AG09319 (cell line): Measurements from ENCODE around the gene BBS7.

Experiments used
- DNase-seq: peaks from one replicate; pipeline ENCODE4 v3.0.0-alpha.2; 2010; ENCODE audit warnings: low read depth; ENCODE audit errors: extremely low read depth
- TF ChIP-seq, protein P1 (sequence below): IDR thresholded peaks from 2 replicates; pipeline ENCODE4 v1.5.1; 2011; ENCODE audit warnings: low read depth, mild to moderate bottlenecking, inconsistent platforms, low read length, moderate library complexity

The BBS7 gene

GRCh38 chr4:121863799-121864198 lies 6.5 kb downstream of the BBS7 start:
- no peak for DNase-seq
- TF ChIP-seq, protein P1, sequence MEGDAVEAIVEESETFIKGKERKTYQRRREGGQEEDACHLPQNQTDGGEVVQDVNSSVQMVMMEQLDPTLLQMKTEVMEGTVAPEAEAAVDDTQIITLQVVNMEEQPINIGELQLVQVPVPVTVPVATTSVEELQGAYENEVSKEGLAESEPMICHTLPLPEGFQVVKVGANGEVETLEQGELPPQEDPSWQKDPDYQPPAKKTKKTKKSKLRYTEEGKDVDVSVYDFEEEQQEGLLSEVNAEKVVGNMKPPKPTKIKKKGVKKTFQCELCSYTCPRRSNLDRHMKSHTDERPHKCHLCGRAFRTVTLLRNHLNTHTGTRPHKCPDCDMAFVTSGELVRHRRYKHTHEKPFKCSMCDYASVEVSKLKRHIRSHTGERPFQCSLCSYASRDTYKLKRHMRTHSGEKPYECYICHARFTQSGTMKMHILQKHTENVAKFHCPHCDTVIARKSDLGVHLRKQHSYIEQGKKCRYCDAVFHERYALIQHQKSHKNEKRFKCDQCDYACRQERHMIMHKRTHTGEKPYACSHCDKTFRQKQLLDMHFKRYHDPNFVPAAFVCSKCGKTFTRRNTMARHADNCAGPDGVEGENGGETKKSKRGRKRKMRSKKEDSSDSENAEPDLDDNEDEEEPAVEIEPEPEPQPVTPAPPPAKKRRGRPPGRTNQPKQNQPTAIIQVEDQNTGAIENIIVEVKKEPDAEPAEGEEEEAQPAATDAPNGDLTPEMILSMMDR: no peak

DNA sequence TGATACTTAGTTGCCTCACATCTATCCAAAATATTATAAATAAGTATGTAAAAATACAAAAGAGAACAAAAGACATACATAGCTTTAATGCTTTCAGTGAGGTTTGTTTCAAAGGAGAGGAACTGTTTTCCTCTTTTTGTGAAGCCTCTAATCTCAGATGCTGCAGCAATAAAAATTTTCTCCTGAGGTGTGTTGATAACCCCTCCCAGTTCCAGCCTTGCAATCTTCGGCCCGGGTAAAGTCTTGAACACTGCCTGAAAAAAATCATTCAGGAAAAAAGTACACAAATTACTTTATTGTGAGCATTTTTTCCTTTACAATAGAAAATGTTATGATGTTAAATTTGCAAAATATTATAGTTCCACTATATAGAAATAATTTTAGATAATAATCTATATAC lies 8.8 kb downstream of the BBS7 start:
- no peak for DNase-seq
- TF ChIP-seq, protein P1: no peak

GRCh38 chr4:121860121-121860520 lies 10.2 kb downstream of the BBS7 start:
- no peak for DNase-seq
- TF ChIP-seq, protein P1: no peak

GRCh38 chr4:121851354-121851753 lies 18.9 kb downstream of the BBS7 start:
- TF ChIP-seq, protein P1: no peak
- DNase-seq: no peak

GRCh38 chr4:121846662-121847061 lies 23.6 kb downstream of the BBS7 start:
- TF ChIP-seq, protein P1: no peak
- no peak for DNase-seq

GRCh38 chr4:121842862-121843261 lies 27.4 kb downstream of the BBS7 start:
- TF ChIP-seq, protein P1: no peak
- DNase-seq: no peak

DNA sequence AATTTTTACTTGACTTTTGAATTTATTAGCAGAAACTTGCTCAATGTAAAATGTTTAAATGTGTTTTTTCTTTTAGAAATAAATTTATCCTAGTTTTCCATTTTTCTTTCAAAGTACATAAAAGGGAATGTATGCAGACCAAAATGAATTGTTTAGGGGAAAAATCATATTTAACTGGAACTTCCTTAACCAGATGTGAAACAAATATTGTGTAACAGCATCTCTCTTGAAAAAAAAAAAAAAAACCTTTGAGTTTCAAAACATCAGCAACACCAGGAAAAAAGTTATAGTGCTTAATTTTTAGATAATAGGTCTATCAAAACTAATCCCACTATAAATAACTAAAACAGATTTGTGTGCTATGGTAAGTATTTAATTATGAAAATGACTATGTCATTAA lies 32.1 kb downstream of the BBS7 start:
- TF ChIP-seq, protein P1: no peak
- DNase-seq: no peak
